Choroid plexus epithelial cell (primary cell): ENCODE measurements around the gene RAB3IP.

ENCODE experiments used
- DNase-seq: peaks from one replicate; pipeline ENCODE4 v3.0.0-alpha.2; 2010; ENCODE audit warnings: low read depth
- H3K4me3 ChIP-seq: 2 replicates; pipeline ENCODE4 v1.5.1; 2011; ENCODE audit warnings: low read depth, mild to moderate bottlenecking, control low read depth, low read length, moderate library complexity
- TF ChIP-seq, protein P1 (sequence below): conservative IDR thresholded peaks from 2 replicates; pipeline ENCODE4 v1.5.1; 2011; ENCODE audit warnings: low read depth, mild to moderate bottlenecking, control low read depth, inconsistent platforms, low read length, moderate library complexity

Gene RAB3IP

DNA sequence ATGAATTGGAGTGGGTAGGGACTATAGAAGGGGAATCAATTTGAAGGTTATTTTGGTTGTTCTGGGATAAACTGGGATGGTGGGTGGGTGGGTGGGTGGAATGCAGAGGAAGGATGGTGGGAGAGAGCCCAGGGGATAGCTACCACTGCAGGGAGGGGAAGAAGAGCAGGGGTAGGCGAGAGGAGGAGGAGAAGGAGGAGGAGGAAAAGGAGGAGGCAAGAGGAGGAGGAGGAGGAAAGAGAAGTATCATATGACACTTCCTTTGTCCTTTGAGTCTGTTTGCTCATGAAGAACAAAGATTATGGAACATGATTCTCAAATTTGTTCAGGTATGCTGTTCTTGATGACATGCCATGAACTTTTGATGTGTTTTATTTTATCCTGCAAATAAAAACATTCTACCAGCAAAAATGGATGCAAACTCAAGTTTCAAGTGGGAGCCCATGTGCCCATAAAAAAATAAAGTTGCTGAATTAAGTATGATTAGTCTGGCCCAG is 35.5 kb upstream of the RAB3IP start:
- TF ChIP-seq, protein P1, sequence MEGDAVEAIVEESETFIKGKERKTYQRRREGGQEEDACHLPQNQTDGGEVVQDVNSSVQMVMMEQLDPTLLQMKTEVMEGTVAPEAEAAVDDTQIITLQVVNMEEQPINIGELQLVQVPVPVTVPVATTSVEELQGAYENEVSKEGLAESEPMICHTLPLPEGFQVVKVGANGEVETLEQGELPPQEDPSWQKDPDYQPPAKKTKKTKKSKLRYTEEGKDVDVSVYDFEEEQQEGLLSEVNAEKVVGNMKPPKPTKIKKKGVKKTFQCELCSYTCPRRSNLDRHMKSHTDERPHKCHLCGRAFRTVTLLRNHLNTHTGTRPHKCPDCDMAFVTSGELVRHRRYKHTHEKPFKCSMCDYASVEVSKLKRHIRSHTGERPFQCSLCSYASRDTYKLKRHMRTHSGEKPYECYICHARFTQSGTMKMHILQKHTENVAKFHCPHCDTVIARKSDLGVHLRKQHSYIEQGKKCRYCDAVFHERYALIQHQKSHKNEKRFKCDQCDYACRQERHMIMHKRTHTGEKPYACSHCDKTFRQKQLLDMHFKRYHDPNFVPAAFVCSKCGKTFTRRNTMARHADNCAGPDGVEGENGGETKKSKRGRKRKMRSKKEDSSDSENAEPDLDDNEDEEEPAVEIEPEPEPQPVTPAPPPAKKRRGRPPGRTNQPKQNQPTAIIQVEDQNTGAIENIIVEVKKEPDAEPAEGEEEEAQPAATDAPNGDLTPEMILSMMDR, result no peak
- no peak for DNase-seq
- H3K4me3 ChIP-seq, result no peak overlapping the region

DNA sequence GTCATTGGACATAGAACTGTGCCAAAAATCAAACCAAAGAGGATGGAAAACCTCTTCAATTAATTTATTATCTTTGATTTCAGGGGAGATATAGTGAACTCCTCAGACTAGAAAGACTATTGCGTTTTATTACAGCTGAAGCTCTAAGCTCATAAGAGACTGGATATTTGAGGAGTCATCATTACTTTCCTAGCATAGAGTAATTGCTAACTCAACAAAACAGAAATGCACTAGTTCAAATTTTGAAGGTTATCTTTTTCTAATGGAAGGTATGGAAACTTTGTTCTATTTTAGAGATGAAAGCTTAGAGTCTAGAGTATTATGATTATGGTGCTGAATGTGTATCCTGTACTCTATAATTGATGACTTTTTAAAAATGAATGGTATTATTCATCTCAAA is 34.3 kb upstream of the RAB3IP start:
- TF ChIP-seq, protein P1, result no peak
- DNase-seq, result no peak
- no peak overlapping the region for H3K4me3 ChIP-seq

- no peak overlapping the region for H3K4me3 ChIP-seq
- no peak for DNase-seq
- TF ChIP-seq, protein P1, result no peak
Measured at GRCh38 chr12:69708649-69709048, 30.0 kb upstream of the RAB3IP start.

DNA sequence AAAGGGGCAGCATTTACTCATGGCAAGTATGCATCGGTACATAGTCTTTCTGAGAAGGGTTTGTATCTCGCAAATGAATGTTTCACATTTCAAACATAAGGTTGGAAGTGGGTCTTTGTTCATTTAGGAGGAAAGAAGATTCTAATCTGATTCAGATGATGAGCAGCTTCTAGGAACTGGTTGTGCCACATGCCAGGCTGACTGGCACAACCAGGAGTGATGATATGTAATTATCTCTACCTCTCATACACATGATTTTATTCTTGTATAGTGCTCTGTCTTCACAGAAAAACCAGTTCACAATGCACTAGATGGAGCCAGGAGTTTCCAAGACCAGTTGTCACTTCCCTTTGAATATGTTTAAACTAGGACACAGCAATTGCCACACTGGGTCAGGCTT is 25.8 kb upstream of the RAB3IP start:
- TF ChIP-seq, protein P1, result no peak
- no peak for DNase-seq
- no peak overlapping the region for H3K4me3 ChIP-seq

GRCh38 chr12:69714542-69714941 is 24.1 kb upstream of the RAB3IP start:
- TF ChIP-seq, protein P1, result no peak
- DNase-seq, result no peak
- no peak overlapping the region for H3K4me3 ChIP-seq

- TF ChIP-seq, protein P1, result no peak
- peak; percentile 12 for DNase-seq
- H3K4me3 ChIP-seq, result no peak overlapping the region
Measured at GRCh38 chr12:69719336-69720316, 19.0 kb upstream of the RAB3IP start.

- H3K4me3 ChIP-seq, result no peak overlapping the region
- TF ChIP-seq, protein P1, result no peak
- no peak for DNase-seq
Measured at GRCh38 chr12:69720750-69721149, 17.9 kb upstream of the RAB3IP start.
